Amygdala (tissue), 56 donors: ENCODE data around the gene CHPF.

Experiments used
- DNase-seq, 56 donors: peaks; one replicate each; lab custom pipeline; 2025; lab: John Stamatoyannopoulos, UW

CHPF gene

DNA sequence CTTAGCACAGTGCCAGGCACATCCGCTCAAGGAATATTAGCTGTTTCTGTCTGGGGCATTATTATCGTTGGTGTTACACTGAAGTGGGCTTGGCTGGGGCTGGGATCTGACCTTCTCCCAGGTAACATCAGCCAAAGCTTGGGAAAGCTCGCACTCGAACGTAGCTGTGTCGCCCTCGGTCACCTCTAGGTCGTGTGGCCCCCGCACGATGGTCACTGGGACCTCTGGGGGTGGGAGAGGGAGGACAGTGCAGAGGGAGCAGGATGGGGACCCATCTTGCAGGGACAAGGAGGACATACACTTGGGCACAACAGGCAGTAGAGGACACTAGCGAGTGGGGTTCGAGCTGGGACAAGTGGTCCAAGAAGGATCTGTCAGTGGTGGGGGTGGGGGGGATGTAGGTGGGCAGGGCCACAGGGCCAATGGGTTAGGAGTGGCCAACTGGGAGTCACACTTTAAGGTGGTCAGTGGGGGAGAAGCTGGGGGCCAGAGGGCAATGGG, 9.9 kb upstream of the CHPF start:
- no peak for DNase-seq

DNA sequence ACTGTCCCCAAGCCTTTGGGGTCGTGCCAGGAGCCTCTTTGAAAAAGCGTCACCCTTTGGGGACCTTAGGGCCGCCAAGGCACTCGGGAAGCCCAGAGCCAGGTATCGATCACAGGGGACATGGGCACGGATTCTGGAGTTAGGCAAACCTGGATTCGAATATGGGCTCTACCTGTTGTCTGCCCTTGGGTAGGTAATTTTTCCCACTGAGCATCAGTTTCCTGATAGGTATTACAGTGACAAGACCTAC, 9.5 kb upstream of the CHPF start:
- DNase-seq: peak in 1 of 56 donors; percentile 25

DNA sequence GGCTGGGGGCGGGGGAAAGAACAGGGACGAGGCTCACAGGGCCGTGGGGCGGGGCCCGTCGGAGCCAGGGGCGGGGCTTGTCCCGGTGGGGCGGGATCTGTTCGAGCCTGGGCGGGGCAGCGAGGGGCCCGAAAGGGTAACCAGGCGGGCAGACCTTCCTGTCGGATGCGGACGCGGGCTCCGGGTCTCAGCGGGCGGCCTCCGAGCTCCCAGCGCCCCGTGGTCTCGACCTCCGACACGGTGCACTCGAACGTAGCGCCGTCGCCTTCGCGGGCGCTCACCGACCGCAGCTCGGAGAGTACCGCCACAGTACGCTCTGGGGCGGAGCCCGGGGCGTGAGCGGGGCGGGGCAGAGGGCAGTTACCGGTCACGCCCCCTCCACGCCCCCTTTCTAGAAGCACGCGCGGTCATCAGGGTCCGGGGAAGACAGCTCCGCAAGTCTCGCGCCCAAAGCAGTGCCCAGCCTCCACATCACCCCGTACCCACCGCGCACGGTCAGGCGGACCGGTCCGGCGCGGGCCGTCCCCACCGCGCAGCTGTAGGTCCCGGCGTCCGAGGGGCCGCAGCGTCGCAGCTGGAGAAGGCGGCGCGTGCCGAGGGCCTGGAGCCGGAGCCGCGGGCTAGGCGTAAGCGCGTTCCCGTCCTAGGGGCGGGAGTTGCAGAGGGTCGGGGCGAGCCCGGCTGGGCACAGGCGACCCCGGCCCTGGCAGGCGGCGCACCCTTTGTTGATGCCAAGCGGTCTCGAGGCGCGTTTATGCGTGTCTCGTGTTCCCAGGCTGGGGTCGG, 9.0 kb upstream of the CHPF start:
- peak in 55 of 56 donors; percentile 15 to 94 (median 76) for DNase-seq

DNA sequence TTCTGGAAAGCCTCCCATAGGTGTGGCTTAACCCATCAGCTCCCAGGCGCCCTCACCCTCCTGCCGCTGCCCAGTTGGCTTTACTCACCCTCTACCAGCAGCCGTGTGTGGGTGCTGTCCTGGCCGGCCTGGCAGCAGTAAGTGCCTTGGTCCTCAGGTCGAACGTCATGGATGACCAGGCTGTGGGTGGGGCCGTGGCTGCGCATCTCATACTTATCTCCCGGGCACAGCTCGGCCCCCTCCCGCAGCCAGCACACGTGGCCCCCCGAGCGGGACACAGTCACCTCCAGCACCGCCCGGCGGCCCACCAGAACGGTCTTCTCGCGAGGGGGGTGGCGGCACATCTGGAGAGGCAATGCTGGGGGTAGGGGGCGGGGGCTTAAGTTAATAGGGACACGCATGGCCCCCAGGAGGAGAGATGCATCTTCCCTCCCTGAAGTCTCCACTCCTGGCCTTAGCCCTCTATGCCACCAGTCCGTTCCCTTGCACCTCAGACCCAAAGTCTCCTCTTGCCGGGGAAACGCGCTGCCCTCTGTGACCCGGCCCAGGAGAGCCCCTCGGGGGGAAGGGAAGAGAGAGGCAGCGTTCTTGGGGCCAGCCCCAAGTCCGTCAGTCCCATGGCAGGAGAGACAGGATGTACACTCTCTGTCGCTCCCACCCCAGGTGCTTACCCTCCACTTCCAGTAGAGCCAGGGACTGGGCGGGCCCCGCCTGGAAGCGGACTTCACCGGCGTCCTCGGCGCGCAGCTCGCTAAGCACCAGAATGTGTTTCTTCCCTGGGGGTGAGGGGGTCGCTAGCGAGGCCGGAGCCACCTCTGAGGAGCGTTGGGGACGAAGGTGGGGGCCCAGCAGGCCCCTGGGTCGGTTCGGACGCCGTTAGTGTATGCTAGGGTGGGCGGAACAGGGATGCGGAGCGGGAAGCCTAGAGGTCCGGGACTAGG, 8.1 kb upstream of the CHPF start:
- DNase-seq: peak in 9 of 56 donors; percentile 4 to 59 (median 35)

DNA sequence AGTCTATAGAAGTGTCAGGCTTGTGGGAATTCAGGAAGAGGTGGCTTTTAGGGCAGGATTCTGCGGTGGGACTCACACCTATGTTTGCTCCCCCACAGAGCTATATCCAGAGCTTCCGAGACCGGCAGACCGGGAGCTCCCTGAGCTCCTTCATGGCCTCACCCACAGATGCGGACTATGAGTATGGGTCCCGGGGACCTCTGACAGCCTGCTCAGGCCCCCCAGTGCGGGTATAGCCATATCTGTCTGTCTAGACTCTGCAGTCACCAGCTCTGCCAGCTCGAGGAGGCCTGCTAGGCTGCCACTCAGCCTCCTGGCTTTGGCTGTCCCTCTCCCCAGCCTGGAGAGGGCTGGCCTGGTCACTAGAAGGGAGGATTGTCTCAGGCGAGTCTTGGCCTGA, 6.0 kb upstream of the CHPF start:
- no peak for DNase-seq

DNA sequence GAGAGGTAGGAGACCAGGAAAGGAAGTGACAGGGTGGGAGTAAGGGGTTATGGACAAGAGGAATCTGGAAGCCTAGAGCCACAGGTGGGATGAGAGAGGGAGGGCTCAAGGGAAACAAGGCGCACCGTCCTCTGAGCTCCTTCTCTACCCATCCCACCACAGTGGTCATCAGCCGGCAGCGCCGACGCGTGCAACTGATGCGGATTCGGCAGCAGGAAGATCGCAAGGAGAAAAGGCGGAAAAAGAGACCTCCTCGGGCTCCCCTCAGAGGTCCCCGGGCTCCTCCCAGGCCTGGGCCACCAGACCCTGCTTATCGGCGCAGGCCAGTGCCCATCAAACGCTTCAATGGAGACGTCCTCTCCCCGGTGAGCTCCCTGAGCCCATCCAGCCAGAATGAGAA, 5.4 kb upstream of the CHPF start:
- no peak for DNase-seq

DNA sequence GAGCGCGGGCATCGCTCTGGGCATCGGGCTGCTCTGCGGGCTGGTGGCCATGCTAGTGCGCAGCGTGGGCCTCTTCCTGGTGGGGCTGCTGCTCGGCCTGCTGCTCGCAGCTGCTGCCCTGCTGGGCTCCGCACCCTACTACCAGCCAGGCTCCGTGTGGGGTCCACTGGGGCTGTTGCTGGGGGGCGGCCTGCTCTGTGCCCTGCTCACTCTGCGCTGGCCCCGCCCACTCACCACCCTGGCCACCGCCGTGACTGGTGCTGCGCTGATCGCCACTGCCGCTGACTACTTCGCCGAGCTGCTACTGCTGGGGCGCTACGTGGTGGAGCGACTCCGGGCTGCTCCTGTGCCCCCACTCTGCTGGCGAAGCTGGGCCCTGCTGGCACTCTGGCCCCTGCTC, 4.0 kb upstream of the CHPF start:
- no peak for DNase-seq

DNA sequence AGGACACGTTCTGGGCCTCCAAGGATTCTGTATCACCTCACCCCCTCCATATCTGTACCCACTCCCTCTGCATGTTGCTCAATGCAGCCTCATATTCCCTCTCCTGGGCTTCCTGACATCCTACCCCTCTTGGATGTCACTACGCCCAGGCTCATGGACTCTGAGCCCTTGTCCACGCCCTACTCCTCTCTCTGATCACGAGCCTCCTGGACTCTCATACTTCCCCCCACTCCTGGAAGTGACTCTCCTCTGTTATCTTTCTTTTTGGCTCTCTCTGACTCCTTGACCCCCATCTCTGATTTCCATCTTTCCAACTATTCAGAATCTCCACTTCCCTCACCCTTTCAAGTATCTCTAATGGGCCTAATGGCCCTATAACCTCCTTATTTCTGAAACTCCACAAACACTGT, 2.3 kb upstream of the CHPF start:
- DNase-seq: no peak

DNA sequence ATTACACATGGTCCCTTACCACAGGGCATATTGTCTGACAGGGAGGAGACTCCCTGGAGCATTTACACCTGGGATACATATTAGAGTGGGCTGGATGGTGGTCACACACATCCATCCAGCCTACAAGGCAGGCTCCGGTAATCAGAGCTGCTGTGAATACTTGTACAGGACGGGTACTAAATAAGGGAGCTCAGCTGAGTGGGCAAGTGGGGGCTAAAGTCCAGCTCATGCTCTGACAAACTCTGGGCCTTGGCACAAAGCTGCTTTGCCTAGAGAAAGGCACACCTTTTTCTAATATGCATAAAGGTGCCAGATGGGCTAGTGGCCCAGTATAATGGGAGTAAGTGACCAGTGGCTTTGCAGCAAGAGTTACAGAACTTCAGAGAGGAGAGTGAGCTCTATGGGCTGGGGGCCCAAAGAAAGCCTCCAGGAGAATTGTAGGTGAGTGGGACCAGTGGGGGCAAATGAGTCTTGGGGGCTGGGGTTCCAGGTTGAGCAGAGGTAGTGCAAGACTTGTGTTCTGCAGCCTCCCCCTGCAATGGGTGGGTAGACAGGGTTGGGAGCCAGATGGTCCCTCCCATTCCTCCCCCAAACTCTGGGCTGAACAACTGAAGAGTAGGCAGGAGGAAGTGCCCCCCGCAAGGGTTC, 1.8 kb upstream of the CHPF start:
- DNase-seq: no peak

DNA sequence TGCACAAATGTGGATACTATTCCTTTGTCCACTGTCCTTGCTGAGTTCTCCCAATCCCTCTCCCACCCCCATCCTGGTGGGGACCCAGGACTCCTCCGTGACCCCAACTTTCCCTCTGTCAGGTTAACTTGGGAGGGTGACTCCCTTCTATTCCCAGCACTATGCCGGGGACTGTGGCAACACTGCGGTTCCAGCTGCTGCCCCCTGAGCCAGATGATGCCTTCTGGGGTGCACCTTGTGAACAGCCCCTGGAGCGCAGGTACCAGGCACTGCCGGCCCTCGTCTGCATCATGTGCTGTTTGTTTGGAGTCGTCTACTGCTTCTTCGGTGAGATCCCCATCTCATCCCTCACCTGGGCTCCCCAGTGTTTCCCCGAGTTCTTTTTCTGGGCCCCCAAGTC, 958 bp upstream of the CHPF start:
- DNase-seq: peak in 1 of 56 donors; percentile 17

DNA sequence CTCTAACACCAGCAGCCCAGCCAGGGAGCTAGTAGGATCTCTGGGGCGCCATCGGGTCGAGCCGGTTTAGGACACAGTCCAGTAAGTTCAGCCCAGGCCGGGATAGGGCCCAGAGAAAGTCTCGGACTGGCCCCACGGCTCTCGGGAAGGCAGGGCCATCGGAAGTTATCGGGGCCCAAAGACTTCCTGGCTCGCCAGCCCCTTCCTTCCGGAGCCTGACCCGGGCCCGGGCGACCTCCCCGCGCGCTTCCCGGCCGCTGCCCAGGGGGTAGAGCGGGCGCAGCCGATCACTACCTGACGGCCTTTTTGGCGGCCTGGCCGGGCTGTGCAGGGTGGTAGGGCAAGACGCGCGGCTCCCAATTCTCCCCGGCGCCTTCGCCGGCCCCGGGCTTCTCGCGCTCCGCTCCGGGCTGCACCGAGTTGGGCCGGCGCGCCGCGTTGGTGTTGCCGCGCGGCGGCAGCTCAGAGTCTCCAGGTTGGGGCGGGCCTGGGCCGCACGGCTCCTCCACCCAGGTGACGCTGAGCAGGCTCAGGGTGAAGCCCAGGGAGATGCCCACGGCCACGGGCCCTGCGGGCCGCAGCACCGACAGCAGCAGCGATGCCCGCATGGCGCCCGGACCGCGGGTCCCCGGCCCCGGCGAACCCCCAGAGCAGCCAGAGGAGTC, 546 bp downstream of the CHPF start:
- peak in 5 of 56 donors; percentile 38 to 77 (median 58) for DNase-seq

DNA sequence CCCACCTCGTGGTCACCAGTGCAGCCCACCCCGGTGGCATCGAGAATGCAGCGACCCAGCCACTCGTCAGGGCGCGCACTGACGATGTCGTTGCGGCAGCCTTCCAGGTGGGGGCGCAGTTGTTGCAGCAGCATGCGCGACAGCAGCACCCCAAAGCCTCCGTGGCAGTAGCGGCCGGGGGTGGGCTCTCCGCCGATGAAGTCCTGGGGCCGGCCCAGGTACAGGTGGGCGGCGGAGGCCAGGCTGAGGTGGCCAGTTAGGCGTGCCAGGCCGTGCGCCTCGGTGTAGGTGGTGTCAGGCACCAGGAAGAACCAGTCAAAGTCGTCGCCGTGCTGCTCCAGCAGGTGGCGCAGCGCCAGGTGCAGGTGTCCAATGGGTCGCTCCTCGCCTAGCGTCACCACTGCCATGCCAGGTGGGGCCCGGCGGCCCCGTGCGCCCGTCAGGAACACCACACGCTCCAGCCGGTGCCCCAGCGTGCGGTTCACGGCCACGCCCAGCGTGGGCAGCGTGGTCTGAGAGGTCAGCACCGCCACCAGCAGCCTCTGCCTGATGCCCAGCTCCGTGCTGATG, 1.9 kb downstream of the CHPF start:
- peak in 49 of 56 donors; percentile 15 to 87 (median 70) for DNase-seq

DNA sequence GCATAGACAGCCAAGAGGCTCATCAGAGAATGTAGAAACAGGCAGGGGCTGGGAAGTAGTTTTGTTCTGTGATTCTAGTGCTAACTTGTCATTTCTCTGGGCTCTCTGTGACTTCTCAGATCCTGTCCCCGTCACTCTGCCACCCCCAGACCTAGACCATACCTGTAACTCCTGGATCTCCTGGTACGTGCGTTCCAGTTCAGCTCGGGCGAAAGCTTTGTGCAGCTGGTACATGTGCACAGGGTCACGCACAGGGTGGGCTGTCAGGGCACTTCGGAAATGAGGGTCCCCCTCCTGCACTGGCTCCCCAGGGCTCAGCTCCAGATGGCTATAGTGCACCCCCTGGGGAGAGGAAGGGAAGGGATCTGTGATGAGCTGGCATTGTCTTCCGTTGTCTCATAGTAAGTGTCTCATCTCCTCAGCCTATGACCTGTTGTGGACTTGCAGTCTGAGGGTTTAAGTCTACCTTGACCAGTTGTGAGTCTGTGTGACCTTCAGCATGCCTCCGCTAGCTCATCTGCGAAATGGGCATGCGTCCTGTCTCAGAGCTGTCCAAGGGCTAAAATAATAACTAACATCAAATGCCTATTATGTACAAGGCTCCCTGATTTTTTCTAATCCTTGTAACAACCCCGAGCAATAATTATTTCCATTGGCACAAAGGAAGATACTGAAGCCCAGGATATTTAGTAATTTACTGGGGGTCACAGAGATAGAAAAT, 2.7 kb downstream of the CHPF start:
- no peak for DNase-seq

DNA sequence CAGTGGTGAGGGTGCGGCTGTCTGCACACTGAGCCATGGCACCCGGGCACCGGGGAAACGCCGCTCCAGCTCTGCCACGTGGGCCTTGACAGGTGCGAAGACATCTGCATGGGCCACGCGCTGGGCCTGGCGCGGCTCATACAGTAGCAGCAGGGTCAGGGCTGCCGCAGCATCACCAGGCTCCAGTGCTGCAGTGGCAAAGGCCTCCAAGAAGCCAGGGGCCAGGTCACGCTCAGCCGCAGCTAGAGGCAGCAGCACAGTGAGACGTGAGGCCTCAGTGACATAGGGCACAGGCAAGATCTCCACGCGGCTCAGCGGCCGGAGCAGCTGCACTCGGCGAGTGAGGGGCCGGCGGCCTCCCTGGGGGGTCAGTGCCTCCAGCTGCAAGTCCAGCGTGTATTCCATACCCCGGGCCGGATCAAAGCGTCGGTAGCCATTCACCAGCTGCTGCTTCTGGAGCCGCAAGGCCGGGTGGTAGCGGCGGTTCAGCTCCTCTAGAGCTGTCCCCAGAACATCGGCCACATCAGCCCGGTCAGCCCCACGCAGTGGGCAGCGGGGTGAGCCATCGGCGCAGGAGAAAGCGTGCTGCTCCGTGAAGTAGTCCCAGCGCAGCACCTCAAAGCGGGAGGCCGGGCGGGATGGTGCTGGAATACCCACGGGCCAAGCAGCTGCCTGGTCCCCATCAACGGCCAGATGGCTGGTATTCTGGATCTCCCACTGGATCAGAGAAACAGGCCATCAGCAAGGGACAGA, 3.5 kb downstream of the CHPF start:
- no peak for DNase-seq

DNA sequence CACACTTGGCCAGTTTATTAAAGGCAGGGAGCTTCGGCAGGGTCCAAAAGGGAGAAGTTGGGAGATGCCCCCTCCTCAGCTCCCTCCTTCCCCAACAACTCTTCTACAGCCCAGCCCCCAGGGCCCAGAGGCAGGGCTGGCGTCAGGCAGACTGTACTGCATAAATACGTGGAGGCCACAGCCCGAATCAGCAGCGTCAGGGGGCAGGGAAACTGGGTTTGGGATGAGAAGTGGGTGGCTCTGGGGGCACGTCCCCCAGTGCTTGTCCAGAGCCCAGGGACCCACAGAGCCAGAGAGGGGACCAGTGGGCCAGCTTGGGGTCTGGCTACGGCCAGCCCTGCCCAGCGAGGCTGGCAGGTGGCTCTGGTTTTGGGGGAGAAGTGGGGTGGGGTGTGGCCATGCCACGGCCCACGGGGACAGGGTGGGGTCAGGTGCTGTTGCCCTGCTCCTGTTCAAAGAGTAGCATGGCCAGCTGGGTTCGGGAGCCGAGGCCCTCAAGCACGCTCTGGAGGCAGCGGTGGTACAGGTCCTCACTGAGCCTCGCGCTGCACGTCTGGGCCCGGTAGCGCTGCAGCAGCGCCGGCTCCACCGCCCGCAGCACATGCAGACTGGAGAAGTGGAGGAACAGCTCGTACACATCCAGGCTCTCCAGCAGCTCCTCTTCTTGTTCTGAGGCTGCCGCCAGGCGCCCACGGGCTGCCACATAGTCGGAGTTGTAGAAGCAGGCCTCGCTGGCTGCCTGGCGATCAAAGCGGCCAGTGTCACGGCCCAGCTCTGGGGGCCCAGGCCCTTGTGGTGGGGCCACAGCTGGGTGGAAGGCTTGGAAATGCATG, 4.4 kb downstream of the CHPF start:
- peak in 1 of 56 donors; percentile 41 for DNase-seq

DNA sequence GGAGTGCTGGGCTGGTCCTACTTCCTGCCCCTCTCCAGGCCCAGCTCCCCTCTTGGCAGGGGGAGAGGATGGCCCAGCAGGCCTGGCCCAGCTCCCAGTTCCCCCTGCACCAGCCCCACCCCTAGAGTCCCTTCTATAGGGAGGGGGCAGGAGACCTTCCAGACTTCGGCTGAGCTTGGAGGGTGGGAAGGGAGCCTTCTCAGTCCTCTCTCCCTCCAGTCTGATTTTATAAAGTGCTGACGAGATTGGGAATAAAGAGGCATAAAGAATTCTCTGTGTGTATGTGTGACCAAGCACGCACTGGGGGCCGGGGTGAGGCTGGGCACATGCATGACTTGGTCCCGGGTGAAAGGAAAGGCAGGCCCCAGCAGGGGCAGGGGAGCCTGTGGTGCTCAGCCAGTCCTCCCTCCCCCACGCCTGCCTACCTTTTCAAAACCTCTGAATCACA, 5.1 kb downstream of the CHPF start:
- peak in 8 of 56 donors; percentile 11 to 46 (median 23) for DNase-seq

DNA sequence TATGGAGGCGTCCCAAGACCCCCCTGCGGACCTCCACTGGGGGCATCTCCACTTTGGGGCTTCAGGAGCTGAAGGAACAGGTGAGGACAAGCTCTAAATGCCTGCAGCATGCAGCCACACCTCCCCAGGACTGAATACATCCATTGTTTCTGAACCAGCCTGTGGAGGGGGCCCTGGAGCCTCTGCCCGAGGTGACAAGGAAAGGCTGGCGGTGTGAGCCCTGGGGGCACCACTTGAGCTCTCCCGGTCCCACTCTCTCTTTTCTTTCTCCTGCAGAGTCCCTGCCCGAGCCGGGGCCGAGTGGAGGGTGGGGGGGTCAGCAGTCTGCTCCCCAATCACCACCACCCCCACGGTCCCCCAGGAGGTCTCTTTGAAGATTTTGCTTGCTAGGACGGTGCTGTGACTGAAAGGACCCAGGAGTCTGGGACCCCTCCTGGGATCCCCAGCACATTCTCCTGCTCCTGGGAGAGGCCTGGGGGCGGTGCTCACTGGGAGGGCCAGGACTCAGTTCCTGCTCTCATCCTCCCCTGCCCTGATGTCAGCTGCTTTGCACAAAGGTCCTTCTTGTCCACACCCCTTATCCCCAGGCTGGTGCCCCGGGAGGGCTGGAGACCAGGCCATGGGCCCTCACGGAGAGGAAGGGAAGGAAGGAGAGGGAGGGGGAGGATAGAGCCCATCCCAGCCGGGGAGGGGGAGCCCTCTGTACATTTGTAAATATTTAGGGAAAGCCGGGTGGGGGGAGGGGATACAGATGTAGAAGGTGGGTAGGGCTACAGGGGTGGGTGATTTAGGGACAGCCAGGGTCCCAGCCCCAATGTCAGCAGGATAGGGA, 5.7 kb downstream of the CHPF start:
- DNase-seq: no peak
